ENCODE measurements around the gene CLDN16. TPM values are rescaled to one million over a fixed set of nuclear protein-coding genes. Genes with fewer than 3 reads are reported as not detected.

The CLDN16 gene
- total and polyA plus RNA-seq, 9 donors, result 0.06 to 5.2 (median 0.25) TPM; not detected in 2

GRCh38 chr3:190362258-190362657 lies 25.7 kb upstream of the CLDN16 start:
- H3K36me3 ChIP-seq, result no peaks in the 10 kb centered on the region
- no peaks in the 10 kb centered on the region for H3K27me3 ChIP-seq
- DNase-seq, result no peak
- H3K9me3 ChIP-seq, result no peaks in the 10 kb centered on the region
- TF ChIP-seq POLR2A (IDR thresholded peaks at IDR 0.05) (no peak), EP300 (IDR thresholded peaks at IDR 0.05) (no peak), CTCF (IDR thresholded peaks at IDR 0.05) (no peak)
- peaks cover 3% of the 10 kb centered on the region for H3K4me1 ChIP-seq (ENCODE audit: insufficient read depth)
- WGBS, 3 donors, result 77 to 86% (median 86%) methylated on average over 9 of the region's 9 CpGs
- intact Hi-C loops (cut with DNase I), result no loop called here
- H3K4me3 ChIP-seq, result no peak overlapping the region
- H3K27ac ChIP-seq, result no peak overlapping the region

GRCh38 chr3:190366133-190366532 lies 21.8 kb upstream of the CLDN16 start:
- Histone ChIP-seq H3K9me3 (no peaks in the 10 kb centered on the region), H3K4me1 (ENCODE audit: insufficient read depth) (peaks cover 3% of the 10 kb centered on the region), H3K4me3 (no peak overlapping the region), H3K27me3 (no peaks in the 10 kb centered on the region), H3K36me3 (no peaks in the 10 kb centered on the region), H3K27ac (no peak overlapping the region)
- DNase-seq, result no peak
- intact Hi-C loops (cut with DNase I), result no loop called here
- WGBS, 3 donors, result 45 to 69% (median 47%) methylated on average over 2 of the region's 2 CpGs
- TF ChIP-seq EP300 (IDR thresholded peaks at IDR 0.05), result no peak
- no peak for TF ChIP-seq POLR2A (IDR thresholded peaks at IDR 0.05)
- TF ChIP-seq CTCF (IDR thresholded peaks at IDR 0.05), result no peak

GRCh38 chr3:190368881-190369280 lies 19.1 kb upstream of the CLDN16 start:
- DNase-seq, result no peak
- H3K4me3 ChIP-seq, result no peak overlapping the region
- H3K27ac ChIP-seq, result no peak overlapping the region
- no peaks in the 10 kb centered on the region for H3K36me3 ChIP-seq
- no peaks in the 10 kb centered on the region for H3K27me3 ChIP-seq
- intact Hi-C loops (cut with DNase I), result no loop called here
- TF ChIP-seq CTCF (IDR thresholded peaks at IDR 0.05), result no peak
- no peak for TF ChIP-seq POLR2A (IDR thresholded peaks at IDR 0.05)
- no peak for TF ChIP-seq EP300 (IDR thresholded peaks at IDR 0.05)
- H3K9me3 ChIP-seq, result no peaks in the 10 kb centered on the region
- no peaks in the 10 kb centered on the region for H3K4me1 ChIP-seq (ENCODE audit: insufficient read depth)

- WGBS, 3 donors, result 75 to 85% (median 81%) methylated on average over 5 of the region's 5 CpGs
- TF ChIP-seq CTCF (IDR thresholded peaks at IDR 0.05) (no peak), EP300 (IDR thresholded peaks at IDR 0.05) (no peak), POLR2A (IDR thresholded peaks at IDR 0.05) (no peak)
- intact Hi-C loops (cut with DNase I), result no loop called here
- no peaks in the 10 kb centered on the region for H3K4me1 ChIP-seq (ENCODE audit: insufficient read depth)
- H3K36me3 ChIP-seq, result no peaks in the 10 kb centered on the region
- no peaks in the 10 kb centered on the region for H3K9me3 ChIP-seq
- no peak for DNase-seq
- H3K27ac ChIP-seq, result no peak overlapping the region
- H3K4me3 ChIP-seq, result no peak overlapping the region
- H3K27me3 ChIP-seq, result no peaks in the 10 kb centered on the region
Observed at GRCh38 chr3:190369668-190370295, 18.2 kb upstream of the CLDN16 start.

Measured in ovary (tissue), 9 donors.